MM.1S (cell line): ENCODE measurements around the gene SLC4A3.

Source experiments
- CTCF ChIP-seq: fragments of 300-600 bp; sonication (generic); IDR thresholded peaks from 2 replicates; pipeline ENCODE4 v1.5.1; 2016; ENCODE audit warnings: antibody characterized with exemption, low read length, mixed read lengths
- EZH2 ChIP-seq: fragments of 300-600 bp; sonication (generic); optimal IDR thresholded peaks from 2 replicates; pipeline ENCODE3; 2017; ENCODE audit warnings: low read depth, mild to moderate bottlenecking, antibody characterized with exemption, low read length, mixed read lengths

- TF ChIP-seq CTCF (no peak), EZH2 (no peak)
These were observed 23.2 kb downstream of the SLC4A3 start for GRCh38 chr2:219650426-219651248.
